Liver (tissue), 9 donors: ENCODE data around the gene MB21D2. TPM values are rescaled to one million over a fixed set of nuclear protein-coding genes. Genes with fewer than 3 reads are reported as not detected.

Source experiments
- DNase-seq: peaks from one replicate; pipeline ENCODE4 v3.0.0-alpha.2; 2017; ENCODE audit warnings: low spot score
- H3K27ac ChIP-seq, 2 donors: one replicate each; pipeline ENCODE4 v1.7.0; 2013; ENCODE audit warnings: inconsistent platforms in 2 of 2, low read length in 2 of 2, control low read depth in 1 of 2, low read depth in 1 of 2, mild to moderate bottlenecking in 1 of 2
- H3K27me3 ChIP-seq, 4 donors: one replicate each; pipeline versions ENCODE4 v1.6.1 to v1.7.0; 2013; ENCODE audit warnings: low read length in 3 of 4, inconsistent platforms in 1 of 4, mild to moderate bottlenecking in 1 of 4, moderate library complexity in 1 of 4; ENCODE audit not compliant: control insufficient read depth in 4 of 4, insufficient read depth in 4 of 4
- H3K36me3 ChIP-seq, 4 donors: one replicate each; pipeline versions ENCODE4 v1.6.1 to v1.7.0; 2013; ENCODE audit warnings: low read length in 3 of 4, mild to moderate bottlenecking in 3 of 4, low read depth in 1 of 4, moderate library complexity in 1 of 4; ENCODE audit not compliant: control insufficient read depth in 4 of 4, insufficient read depth in 3 of 4
- H3K4me1 ChIP-seq, 4 donors: one replicate each; pipeline versions ENCODE4 v1.6.1 to v1.7.0; 2013; ENCODE audit warnings: low read length in 3 of 4, mild to moderate bottlenecking in 3 of 4, moderate library complexity in 1 of 4; ENCODE audit not compliant: control insufficient read depth in 4 of 4, insufficient read depth in 4 of 4
- H3K4me3 ChIP-seq, 3 donors: one replicate each; pipeline versions ENCODE4 v1.6.1 to v1.7.0; 2013; ENCODE audit warnings: low read length in 3 of 3, control low read depth in 1 of 3, low read depth in 1 of 3, mild to moderate bottlenecking in 1 of 3
- H3K9ac ChIP-seq, 2 donors: one replicate each; pipeline ENCODE4 v1.7.0; 2013; ENCODE audit warnings: low read length in 2 of 2, mild to moderate bottlenecking in 2 of 2, moderate library complexity in 2 of 2, control low read depth in 1 of 2, low read depth in 1 of 2
- H3K9me3 ChIP-seq, 4 donors: one replicate each; pipeline versions ENCODE4 v1.6.1 to v1.7.0; 2013; ENCODE audit warnings: low read length in 3 of 4; ENCODE audit not compliant: control insufficient read depth in 4 of 4
- EGR1 ChIP-seq, 2 donors: IDR thresholded peaks; 2 replicates each; pipeline ENCODE4 v1.6.1; 2016 to 2018; ENCODE audit warnings: antibody characterized with exemption in 2 of 2, low read depth in 2 of 2
- FOXA1 ChIP-seq: IDR thresholded peaks from 2 replicates; pipeline ENCODE4 v1.6.1; 2016; ENCODE audit warnings: antibody characterized with exemption
- FOXA2 ChIP-seq: IDR thresholded peaks from 2 replicates; pipeline ENCODE4 v1.6.1; 2016; ENCODE audit warnings: antibody characterized with exemption
- GABPA ChIP-seq, 2 donors: IDR thresholded peaks in 1 of 2; conservative IDR thresholded peaks in 1 of 2; 2 replicates each; pipeline ENCODE4 v1.6.1; 2016; ENCODE audit warnings: antibody characterized with exemption in 2 of 2, mild to moderate bottlenecking in 1 of 2, moderate library complexity in 1 of 2
- HNF4A ChIP-seq, 2 donors: conservative IDR thresholded peaks; 2 replicates each; pipeline ENCODE4 v1.6.1; 2016; ENCODE audit warnings: antibody characterized with exemption in 2 of 2, mild to moderate bottlenecking in 2 of 2
- HNF4G ChIP-seq: IDR thresholded peaks from 2 replicates; pipeline ENCODE4 v1.6.1; 2016; ENCODE audit warnings: antibody characterized with exemption
- JUND ChIP-seq, 2 donors: IDR thresholded peaks; 2 replicates each; pipeline ENCODE4 v1.6.1; 2016; ENCODE audit warnings: antibody characterized with exemption in 2 of 2
- NR2F2 ChIP-seq: IDR thresholded peaks from 2 replicates; pipeline ENCODE4 v1.6.1; 2016; ENCODE audit warnings: antibody characterized with exemption
- RAD21 ChIP-seq, 2 donors: IDR thresholded peaks; 2 replicates each; pipeline ENCODE4 v1.6.1; 2016; ENCODE audit warnings: antibody characterized with exemption in 2 of 2, mild to moderate bottlenecking in 2 of 2
- RXRA ChIP-seq, 2 donors: IDR thresholded peaks; 2 replicates each; pipeline ENCODE4 v1.6.1; 2017 to 2018; ENCODE audit warnings: antibody characterized with exemption in 2 of 2, mild to moderate bottlenecking in 1 of 2
- TAF1 ChIP-seq: conservative IDR thresholded peaks from 2 replicates; pipeline ENCODE4 v1.6.1; 2016; ENCODE audit warnings: antibody characterized with exemption, mild to moderate bottlenecking
- YY1 ChIP-seq: IDR thresholded peaks from 2 replicates; pipeline ENCODE4 v1.6.1; 2016; ENCODE audit warnings: antibody characterized with exemption, mild to moderate bottlenecking
- WGBS: extraction: QIAGEN DNeasy Blood & Tissue Kit; methylation state at CpG from one replicate; pipeline ENCODE4 v1.1.7; 2013; 5-methylcytosine and 5-hydroxymethylcytosine counted together
- polyA plus RNA-seq, 2 donors: library from polyadenylated mRNA; stranded (reverse) in 1 of 2; unstranded in 1 of 2; fragments of 200-250 nt in 1 of 2; fragments of >200 nt in 1 of 2; fragmentation: Nextera tagmentation in 1 of 2; extraction: Ambion mirVana in 1 of 2; gene quantifications; one replicate each; pipeline versions ENCODE4 v1.2.1 to v1.2.3, GENCODE V29; 2013 to 2015
- total RNA-seq, 2 donors: library from RNA; depleted of rRNA; stranded (reverse); fragments of >200 nt; gene quantifications; one replicate each; pipeline ENCODE4 v1.2.3, GENCODE V29; 2014
- TF ChIP-seq, protein P1 (sequence below): IDR thresholded peaks from 2 replicates; pipeline ENCODE4 v1.6.1; 2016; ENCODE audit warnings: antibody characterized with exemption
- TF ChIP-seq, protein P2 (sequence below): IDR thresholded peaks from 2 replicates; pipeline ENCODE4 v1.6.1; 2016; ENCODE audit warnings: antibody characterized with exemption
- TF ChIP-seq, protein P3 (sequence below): IDR thresholded peaks from 2 replicates; pipeline ENCODE4 v1.6.1; 2016; ENCODE audit warnings: antibody characterized with exemption
- TF ChIP-seq, protein P4 (sequence below): IDR thresholded peaks from 2 replicates; pipeline ENCODE4 v1.6.1; 2016; ENCODE audit warnings: antibody characterized with exemption, mild to moderate bottlenecking
- TF ChIP-seq, protein P5 (sequence below): fragments of 150-350 bp; IDR thresholded peaks from 2 replicates; pipeline ENCODE4 v1.5.1; 2017; ENCODE audit warnings: improper control_type of control experiment, low read depth, low read length; ENCODE audit not compliant: missing input control
- donor health status: healthy.
- donor health status: healthy.
- donor health status: healthy.
- donor health status: healthy.
- donor health status: healthy.

Gene MB21D2
- total and polyA plus RNA-seq, 4 donors, result 0.13 to 1.9 (median 0.46) TPM

DNA sequence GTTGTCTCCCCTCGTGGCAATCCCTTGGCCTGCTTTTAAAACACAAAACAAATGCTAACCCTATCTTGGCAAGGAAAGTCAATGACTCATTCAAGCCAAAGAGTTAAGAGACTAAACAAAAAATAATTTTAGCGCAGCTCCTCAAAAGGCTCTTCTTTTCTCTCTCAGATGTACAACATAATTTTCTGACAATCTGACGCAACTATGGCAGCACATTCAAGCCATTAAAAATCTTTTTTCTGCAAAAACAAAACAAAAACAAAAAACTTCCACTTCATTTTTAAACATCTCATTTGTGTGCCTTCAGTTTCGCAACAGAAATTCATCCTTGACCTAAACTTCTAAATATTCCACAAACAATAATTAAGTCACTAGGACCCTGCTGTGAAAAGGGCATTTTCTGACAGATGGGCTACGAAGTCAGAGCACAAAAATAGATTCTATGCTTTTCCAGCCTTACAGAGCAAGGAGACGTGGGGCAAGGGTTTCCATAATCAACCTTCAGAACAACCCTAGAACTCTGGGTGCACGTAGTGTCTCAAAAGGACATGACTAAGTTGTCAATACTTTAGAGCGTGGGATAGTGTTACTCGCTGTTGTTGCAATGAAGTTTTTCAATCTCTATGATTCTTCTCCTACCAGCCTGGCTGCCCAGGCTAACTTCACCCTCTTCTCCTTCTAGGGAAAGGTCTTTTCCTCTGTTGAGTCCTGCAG, 84.3 kb downstream of the MB21D2 start:
- no peak for DNase-seq
- Histone ChIP-seq H3K36me3 (no peaks in the 10 kb centered on the region), H3K9ac (no peak overlapping the region), H3K4me1 (no peaks in the 10 kb centered on the region), H3K4me3 (no peak overlapping the region), H3K27me3 (no peaks in the 10 kb centered on the region), H3K9me3 (no peaks in the 10 kb centered on the region), H3K27ac (peak overlapping the region in 1 of 2 donors; percentile 16)
- no peak for TF ChIP-seq FOXA2
- TF ChIP-seq NR2F2, result no peak
- TF ChIP-seq, protein P1, sequence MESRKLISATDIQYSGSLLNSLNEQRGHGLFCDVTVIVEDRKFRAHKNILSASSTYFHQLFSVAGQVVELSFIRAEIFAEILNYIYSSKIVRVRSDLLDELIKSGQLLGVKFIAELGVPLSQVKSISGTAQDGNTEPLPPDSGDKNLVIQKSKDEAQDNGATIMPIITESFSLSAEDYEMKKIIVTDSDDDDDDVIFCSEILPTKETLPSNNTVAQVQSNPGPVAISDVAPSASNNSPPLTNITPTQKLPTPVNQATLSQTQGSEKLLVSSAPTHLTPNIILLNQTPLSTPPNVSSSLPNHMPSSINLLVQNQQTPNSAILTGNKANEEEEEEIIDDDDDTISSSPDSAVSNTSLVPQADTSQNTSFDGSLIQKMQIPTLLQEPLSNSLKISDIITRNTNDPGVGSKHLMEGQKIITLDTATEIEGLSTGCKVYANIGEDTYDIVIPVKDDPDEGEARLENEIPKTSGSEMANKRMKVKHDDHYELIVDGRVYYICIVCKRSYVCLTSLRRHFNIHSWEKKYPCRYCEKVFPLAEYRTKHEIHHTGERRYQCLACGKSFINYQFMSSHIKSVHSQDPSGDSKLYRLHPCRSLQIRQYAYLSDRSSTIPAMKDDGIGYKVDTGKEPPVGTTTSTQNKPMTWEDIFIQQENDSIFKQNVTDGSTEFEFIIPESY, result no peak
- TF ChIP-seq HNF4A (conservative IDR thresholded peaks at IDR 0.05), result no peak
- TF ChIP-seq, protein P2, sequence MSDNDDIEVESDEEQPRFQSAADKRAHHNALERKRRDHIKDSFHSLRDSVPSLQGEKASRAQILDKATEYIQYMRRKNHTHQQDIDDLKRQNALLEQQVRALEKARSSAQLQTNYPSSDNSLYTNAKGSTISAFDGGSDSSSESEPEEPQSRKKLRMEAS, result no peak
- TF ChIP-seq, protein P3, sequence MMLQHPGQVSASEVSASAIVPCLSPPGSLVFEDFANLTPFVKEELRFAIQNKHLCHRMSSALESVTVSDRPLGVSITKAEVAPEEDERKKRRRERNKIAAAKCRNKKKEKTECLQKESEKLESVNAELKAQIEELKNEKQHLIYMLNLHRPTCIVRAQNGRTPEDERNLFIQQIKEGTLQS, result no peak
- TF ChIP-seq EGR1 (IDR thresholded peaks at IDR 0.05; ENCODE audit: low read depth in 2 of 2), result no peak
- TF ChIP-seq TAF1, result no peak
- peak in 1 of 2 donors; percentile 6 for TF ChIP-seq RXRA (IDR thresholded peaks at IDR 0.05)
- TF ChIP-seq JUND (IDR thresholded peaks at IDR 0.05), result peak in 1 of 2 donors; percentile 24
- no peak for TF ChIP-seq GABPA (IDR thresholded peaks at IDR 0.05 in 1 of 2, conservative IDR thresholded peaks at IDR 0.05 in 1 of 2)
- no peak for TF ChIP-seq FOXA1
- TF ChIP-seq YY1, result no peak
- TF ChIP-seq RAD21 (IDR thresholded peaks at IDR 0.05), result no peak
- 79% methylated on average over 9 of the region's 9 CpGs for WGBS

DNA sequence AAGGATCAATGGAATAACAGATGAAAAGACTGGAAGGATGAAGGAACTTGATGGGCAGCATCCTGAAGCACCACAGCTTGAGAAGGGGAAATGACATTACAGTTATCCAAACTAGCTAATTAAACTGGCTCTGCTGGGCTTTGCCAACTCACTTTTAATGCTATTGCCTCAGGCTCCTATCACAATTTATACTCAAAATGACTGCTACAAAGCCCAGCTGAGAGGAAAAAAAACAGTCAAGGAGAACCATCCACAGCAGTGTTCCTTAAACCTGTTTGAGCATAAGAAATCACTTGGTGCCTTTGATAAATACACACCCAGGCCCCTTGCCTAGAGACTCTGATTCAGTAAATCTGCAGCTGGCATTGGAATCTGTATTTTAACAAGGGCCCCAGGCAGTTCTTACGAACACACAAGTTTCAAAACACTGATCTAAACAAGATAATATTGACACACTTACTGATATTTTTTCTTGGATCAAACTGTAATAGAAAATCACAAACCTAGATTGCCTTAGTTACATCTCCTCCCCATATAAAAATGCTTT, 85.8 kb downstream of the MB21D2 start:
- Histone ChIP-seq H3K4me1 (no peaks in the 10 kb centered on the region), H3K9ac (no peak overlapping the region), H3K9me3 (no peaks in the 10 kb centered on the region), H3K27ac (no peak overlapping the region), H3K36me3 (no peaks in the 10 kb centered on the region), H3K27me3 (no peaks in the 10 kb centered on the region), H3K4me3 (no peak overlapping the region)
- 72% methylated on average over 1 of the region's 1 CpG for whole genome bisulfite sequencing
- DNase-seq, result no peak
- TF ChIP-seq EGR1 (IDR thresholded peaks at IDR 0.05; ENCODE audit: low read depth in 2 of 2), result no peak
- TF ChIP-seq, protein P4, sequence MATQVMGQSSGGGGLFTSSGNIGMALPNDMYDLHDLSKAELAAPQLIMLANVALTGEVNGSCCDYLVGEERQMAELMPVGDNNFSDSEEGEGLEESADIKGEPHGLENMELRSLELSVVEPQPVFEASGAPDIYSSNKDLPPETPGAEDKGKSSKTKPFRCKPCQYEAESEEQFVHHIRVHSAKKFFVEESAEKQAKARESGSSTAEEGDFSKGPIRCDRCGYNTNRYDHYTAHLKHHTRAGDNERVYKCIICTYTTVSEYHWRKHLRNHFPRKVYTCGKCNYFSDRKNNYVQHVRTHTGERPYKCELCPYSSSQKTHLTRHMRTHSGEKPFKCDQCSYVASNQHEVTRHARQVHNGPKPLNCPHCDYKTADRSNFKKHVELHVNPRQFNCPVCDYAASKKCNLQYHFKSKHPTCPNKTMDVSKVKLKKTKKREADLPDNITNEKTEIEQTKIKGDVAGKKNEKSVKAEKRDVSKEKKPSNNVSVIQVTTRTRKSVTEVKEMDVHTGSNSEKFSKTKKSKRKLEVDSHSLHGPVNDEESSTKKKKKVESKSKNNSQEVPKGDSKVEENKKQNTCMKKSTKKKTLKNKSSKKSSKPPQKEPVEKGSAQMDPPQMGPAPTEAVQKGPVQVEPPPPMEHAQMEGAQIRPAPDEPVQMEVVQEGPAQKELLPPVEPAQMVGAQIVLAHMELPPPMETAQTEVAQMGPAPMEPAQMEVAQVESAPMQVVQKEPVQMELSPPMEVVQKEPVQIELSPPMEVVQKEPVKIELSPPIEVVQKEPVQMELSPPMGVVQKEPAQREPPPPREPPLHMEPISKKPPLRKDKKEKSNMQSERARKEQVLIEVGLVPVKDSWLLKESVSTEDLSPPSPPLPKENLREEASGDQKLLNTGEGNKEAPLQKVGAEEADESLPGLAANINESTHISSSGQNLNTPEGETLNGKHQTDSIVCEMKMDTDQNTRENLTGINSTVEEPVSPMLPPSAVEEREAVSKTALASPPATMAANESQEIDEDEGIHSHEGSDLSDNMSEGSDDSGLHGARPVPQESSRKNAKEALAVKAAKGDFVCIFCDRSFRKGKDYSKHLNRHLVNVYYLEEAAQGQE, result no peak
- TF ChIP-seq RXRA (IDR thresholded peaks at IDR 0.05), result no peak
- no peak for TF ChIP-seq HNF4G
- TF ChIP-seq, protein P3, result no peak
- TF ChIP-seq, protein P5, sequence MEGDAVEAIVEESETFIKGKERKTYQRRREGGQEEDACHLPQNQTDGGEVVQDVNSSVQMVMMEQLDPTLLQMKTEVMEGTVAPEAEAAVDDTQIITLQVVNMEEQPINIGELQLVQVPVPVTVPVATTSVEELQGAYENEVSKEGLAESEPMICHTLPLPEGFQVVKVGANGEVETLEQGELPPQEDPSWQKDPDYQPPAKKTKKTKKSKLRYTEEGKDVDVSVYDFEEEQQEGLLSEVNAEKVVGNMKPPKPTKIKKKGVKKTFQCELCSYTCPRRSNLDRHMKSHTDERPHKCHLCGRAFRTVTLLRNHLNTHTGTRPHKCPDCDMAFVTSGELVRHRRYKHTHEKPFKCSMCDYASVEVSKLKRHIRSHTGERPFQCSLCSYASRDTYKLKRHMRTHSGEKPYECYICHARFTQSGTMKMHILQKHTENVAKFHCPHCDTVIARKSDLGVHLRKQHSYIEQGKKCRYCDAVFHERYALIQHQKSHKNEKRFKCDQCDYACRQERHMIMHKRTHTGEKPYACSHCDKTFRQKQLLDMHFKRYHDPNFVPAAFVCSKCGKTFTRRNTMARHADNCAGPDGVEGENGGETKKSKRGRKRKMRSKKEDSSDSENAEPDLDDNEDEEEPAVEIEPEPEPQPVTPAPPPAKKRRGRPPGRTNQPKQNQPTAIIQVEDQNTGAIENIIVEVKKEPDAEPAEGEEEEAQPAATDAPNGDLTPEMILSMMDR, result no peak
- no peak for TF ChIP-seq JUND (IDR thresholded peaks at IDR 0.05)
- no peak for TF ChIP-seq FOXA1
- TF ChIP-seq GABPA (IDR thresholded peaks at IDR 0.05 in 1 of 2, conservative IDR thresholded peaks at IDR 0.05 in 1 of 2), result no peak
